Endothelial cell of umbilical vein (primary cell): ENCODE data around the gene ADCY9. TPM values are rescaled to one million over a fixed set of nuclear protein-coding genes. Genes with fewer than 3 reads are reported as not detected.

Experiments used
- BruUV-seq: library from RNA; stranded (reverse); fragments of 400-500 nt; replicated peaks from 2 replicates; lab custom pipeline; 2021; lab: Mats Ljungman, UMichigan
- CTCF ChIA-PET: fragments of 300-600, 350-600 bp; sonication (Branson Sonifier 250); formaldehyde crosslinking; loops from one replicate; lab custom pipeline; 2021; ENCODE audit warnings: antibody characterized with exemption, inconsistent platforms; lab: Charles Lee
- POLR2A ChIA-PET: fragments of 300-600, 350-600 bp; sonication (Branson Sonifier 250); formaldehyde crosslinking; loops from one replicate; lab custom pipeline; 2021; ENCODE audit warnings: antibody characterized with exemption, inconsistent platforms; lab: Charles Lee
- DNase-seq: peaks from one replicate; pipeline ENCODE4 v3.0.0-alpha.2; 2011; ENCODE audit warnings: low read depth, low spot score
- FAIRE-seq: peaks from 2 replicates; lab custom pipeline; 2011; peaks lifted over from hg19 to GRCh38; lab: Jason Lieb, UNC
- H2AFZ ChIP-seq: 2 replicates; pipeline ENCODE4 v1.6.0; 2012; ENCODE audit warnings: low read depth, low read length, control low read depth, inconsistent platforms
- H3K27ac ChIP-seq: 2 replicates; pipeline ENCODE4 v1.5.1; 2011; ENCODE audit warnings: low read depth, mild to moderate bottlenecking, control low read depth, low read length, moderate library complexity; ENCODE audit not compliant: insufficient read depth
- H3K27me3 ChIP-seq, 2 experiments: 2 replicates each; pipeline versions ENCODE4 v1.6.0 to v1.6.1; 2011; ENCODE audit warnings: low read length in 2 of 2, mixed read lengths in 1 of 2; ENCODE audit not compliant: control insufficient read depth in 2 of 2, insufficient read depth in 2 of 2
- H3K36me3 ChIP-seq, 2 experiments: 2 replicates in 1 of 2; 3 replicates in 1 of 2; pipeline ENCODE4 v1.5.1; 2011; ENCODE audit warnings: low read length in 2 of 2, mild to moderate bottlenecking in 1 of 2, moderate library complexity in 1 of 2; ENCODE audit not compliant: control insufficient read depth in 2 of 2, insufficient read depth in 2 of 2; ENCODE audit errors: extremely low read depth in 1 of 2
- H3K4me1 ChIP-seq: 3 replicates; pipeline ENCODE4 v1.5.1; 2011; ENCODE audit warnings: mild to moderate bottlenecking, low read length; ENCODE audit not compliant: control insufficient read depth, insufficient read depth; ENCODE audit errors: extremely low read depth
- H3K4me2 ChIP-seq: 2 replicates; pipeline ENCODE4 v1.6.1; 2011; ENCODE audit warnings: low read length, control low read depth, mixed read lengths; ENCODE audit not compliant: insufficient read depth
- H3K4me3 ChIP-seq, 3 experiments: fragments of 200-600 bp in 1 of 3; sonication (generic), shearing (Covaris generic) in 1 of 3; replicated peaks in 1 of 3; 2 replicates each; pipeline ENCODE4 v1.5.1; 2011 to 2016; ENCODE audit warnings: control low read depth in 3 of 3, low read length in 3 of 3, mild to moderate bottlenecking in 2 of 3, inconsistent platforms in 1 of 3, low read depth in 1 of 3, moderate library complexity in 1 of 3; ENCODE audit not compliant: insufficient read depth in 1 of 3
- H3K79me2 ChIP-seq: 2 replicates; pipeline ENCODE4 v1.6.0; 2012; ENCODE audit warnings: low read length, inconsistent platforms; ENCODE audit not compliant: control insufficient read depth, insufficient read depth
- H3K9ac ChIP-seq: replicated peaks from 2 replicates; pipeline ENCODE3; 2011; ENCODE audit warnings: low read length, control low read depth; ENCODE audit not compliant: insufficient read depth; ENCODE audit errors: extremely low read depth
- H3K9me1 ChIP-seq: replicated peaks from 3 replicates; pipeline ENCODE4 v1.6.0; 2011; ENCODE audit warnings: mild to moderate bottlenecking, low read length; ENCODE audit not compliant: control insufficient read depth, insufficient read depth; ENCODE audit errors: extremely low read depth
- H3K9me3 ChIP-seq: replicated peaks from 2 replicates; pipeline ENCODE4 v1.5.1; 2012; ENCODE audit warnings: low read length, inconsistent platforms; ENCODE audit not compliant: control insufficient read depth, insufficient read depth
- H4K20me1 ChIP-seq: replicated peaks from 2 replicates; pipeline ENCODE3; 2011; ENCODE audit warnings: mild to moderate bottlenecking, low read length; ENCODE audit not compliant: control insufficient read depth, insufficient read depth; ENCODE audit errors: extremely low read depth
- EZH2 ChIP-seq: IDR thresholded peaks from 2 replicates; pipeline ENCODE4 v1.6.1; 2012; ENCODE audit warnings: borderline replicate concordance, low read depth, mild to moderate bottlenecking, moderate library complexity, low read length, inconsistent platforms; ENCODE audit not compliant: severe bottlenecking
- FOS ChIP-seq: IDR thresholded peaks from 2 replicates; pipeline ENCODE4 v1.6.1; 2011; ENCODE audit warnings: mild to moderate bottlenecking, low read length, moderate library complexity, borderline replicate concordance; ENCODE audit not compliant: insufficient read depth
- GATA2 ChIP-seq: IDR thresholded peaks from 2 replicates; pipeline ENCODE4 v1.7.0; 2011; ENCODE audit warnings: low read depth, mild to moderate bottlenecking, moderate library complexity, mixed read lengths, low read length; ENCODE audit not compliant: insufficient read length, insufficient read depth
- JUN ChIP-seq: IDR thresholded peaks from 2 replicates; pipeline ENCODE4 v1.6.1; 2011; ENCODE audit warnings: borderline replicate concordance, low read depth; ENCODE audit not compliant: insufficient read length, insufficient read depth
- MAX ChIP-seq: IDR thresholded peaks from 2 replicates; pipeline ENCODE4 v1.6.1; 2011; ENCODE audit not compliant: insufficient read depth, insufficient read length
- MYC ChIP-seq: IDR thresholded peaks from one replicate; pipeline ENCODE4 v1.6.1; 2011; ENCODE audit warnings: mild to moderate bottlenecking, low read depth, low read length
- POLR2A ChIP-seq: IDR thresholded peaks from 2 replicates; pipeline ENCODE4 v1.6.1; 2012; ENCODE audit warnings: low read depth, mild to moderate bottlenecking, control low read depth, low read length
- POLR2AphosphoS5 ChIP-seq: IDR thresholded peaks from 2 replicates; pipeline ENCODE4 v1.6.1; 2012; ENCODE audit warnings: low read depth, mild to moderate bottlenecking, control low read depth, low read length, moderate library complexity; ENCODE audit not compliant: insufficient read depth
- dilution Hi-C: fragments of 300-500 bp; cut with MboI; formaldehyde crosslinking; loops from one replicate; pipeline ENCODE4 v1.15.0; 2019; ENCODE audit warnings: low sequenced_read_pairs; ENCODE audit not compliant: extremely low pct_ligation_motif_present
- intact Hi-C: fragments of 100-400 bp; cut with micrococcal nuclease; formaldehyde crosslinking; loops from one replicate; pipeline ENCODE4 v1.10.0; 2022
- polyA plus RNA-seq, 4 experiments: library from polyadenylated mRNA; depleted of rRNA in 3 of 4; stranded (reverse) in 3 of 4; unstranded in 1 of 4; fragments of >200 nt; gene quantifications; 2 replicates each; pipeline versions ENCODE4 v1.2.1 to v1.2.3, GENCODE V29; 2011 to 2012; ENCODE audit warnings: missing spikeins in 1 of 4
- total RNA-seq: library from RNA; stranded (reverse); gene quantifications from 2 replicates; pipeline ENCODE4 v1.2.3, GENCODE V29; 2021
- TF ChIP-seq, protein P1 (sequence below), 2 donors: IDR thresholded peaks; 1 replicate in 1 of 2; 2 replicates in 1 of 2; pipeline ENCODE4 v1.5.1; 2011; ENCODE audit warnings: low read length in 2 of 2, mild to moderate bottlenecking in 2 of 2, moderate library complexity in 2 of 2, control low read depth in 1 of 2, inconsistent platforms in 1 of 2, low read depth in 1 of 2; ENCODE audit not compliant: insufficient read depth in 1 of 2; ENCODE audit errors: extremely low read depth in 1 of 2

Gene ADCY9
- total and polyA plus RNA-seq, 2 donors (not counting 3 experiments of a cell fraction or from before 2014, with no cell fraction given) = 6.8 to 14.0 TPM

DNA sequence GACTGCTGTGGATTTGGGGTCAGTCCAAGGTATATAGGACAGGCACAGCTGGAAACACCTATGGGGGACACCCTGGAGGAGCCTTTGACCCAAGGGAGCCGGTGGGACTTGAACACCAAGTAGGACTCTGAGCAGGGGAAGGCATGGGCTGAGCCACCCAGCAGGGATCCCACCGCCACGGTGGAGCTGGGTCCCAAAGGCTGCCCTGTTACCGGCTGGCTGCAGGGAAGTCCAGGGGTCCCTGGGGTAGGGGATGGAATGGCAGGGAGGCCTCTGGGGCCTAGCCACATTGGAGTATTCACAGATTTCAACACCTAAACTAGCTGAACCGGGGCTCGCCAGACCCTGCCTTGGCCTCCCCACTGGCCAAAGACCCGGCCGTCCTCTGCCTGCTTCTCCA is 196.0 kb downstream of the ADCY9 start:
- H3K4me1 ChIP-seq = no peaks in the 10 kb centered on the region
- H3K36me3 ChIP-seq = no peaks in the 10 kb centered on the region
- H3K9me3 ChIP-seq = no peaks in the 10 kb centered on the region
- no peak overlapping the region for H3K9ac ChIP-seq
- no peaks in the 10 kb centered on the region for H3K9me1 ChIP-seq
- no peak overlapping the region for H3K4me2 ChIP-seq
- CTCF ChIA-PET = no interaction called here
- H3K27me3 ChIP-seq = peaks cover 0 to 3% of the 10 kb centered on the region in 2 experiments
- TF ChIP-seq MAX (no peak), POLR2A (no peak), MYC (no peak), GATA2 (no peak), EZH2 (no peak), JUN (no peak), POLR2AphosphoS5 (no peak), FOS (no peak)
- H3K27ac ChIP-seq = no peak overlapping the region
- POLR2A ChIA-PET = no interaction called here
- no peak for DNase-seq
- H3K4me3 ChIP-seq = no peak overlapping the region
- dilution Hi-C loops (no loop called here), intact Hi-C loops (no loop called here)
- no TSS peak for BruUV-seq
- no peak overlapping the region for H2AFZ ChIP-seq
- no peaks in the 10 kb centered on the region for H4K20me1 ChIP-seq
- no peaks in the 10 kb centered on the region for H3K79me2 ChIP-seq
- FAIRE-seq = no peak

DNA sequence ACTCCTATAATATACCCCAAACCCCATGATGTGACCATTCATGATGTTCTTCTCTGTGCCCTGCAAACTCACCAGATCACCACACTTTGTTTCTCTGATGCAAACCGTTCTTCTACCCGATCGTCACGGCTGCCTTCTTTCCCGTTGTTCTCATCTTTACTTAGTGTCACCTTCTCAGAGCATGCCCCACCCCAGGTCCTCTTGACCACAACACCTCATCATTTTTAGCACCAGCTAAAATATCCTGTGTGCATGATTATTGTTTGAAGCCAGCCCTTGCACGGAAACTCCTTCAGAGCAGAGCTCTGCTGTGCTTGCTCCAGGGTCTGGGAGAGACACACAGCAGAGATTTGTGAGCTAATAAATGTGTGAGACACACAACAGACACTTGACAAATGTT is 196.8 kb downstream of the ADCY9 start:
- intact Hi-C loops = no loop called here
- TF ChIP-seq POLR2AphosphoS5 = no peak
- TF ChIP-seq, protein P1, sequence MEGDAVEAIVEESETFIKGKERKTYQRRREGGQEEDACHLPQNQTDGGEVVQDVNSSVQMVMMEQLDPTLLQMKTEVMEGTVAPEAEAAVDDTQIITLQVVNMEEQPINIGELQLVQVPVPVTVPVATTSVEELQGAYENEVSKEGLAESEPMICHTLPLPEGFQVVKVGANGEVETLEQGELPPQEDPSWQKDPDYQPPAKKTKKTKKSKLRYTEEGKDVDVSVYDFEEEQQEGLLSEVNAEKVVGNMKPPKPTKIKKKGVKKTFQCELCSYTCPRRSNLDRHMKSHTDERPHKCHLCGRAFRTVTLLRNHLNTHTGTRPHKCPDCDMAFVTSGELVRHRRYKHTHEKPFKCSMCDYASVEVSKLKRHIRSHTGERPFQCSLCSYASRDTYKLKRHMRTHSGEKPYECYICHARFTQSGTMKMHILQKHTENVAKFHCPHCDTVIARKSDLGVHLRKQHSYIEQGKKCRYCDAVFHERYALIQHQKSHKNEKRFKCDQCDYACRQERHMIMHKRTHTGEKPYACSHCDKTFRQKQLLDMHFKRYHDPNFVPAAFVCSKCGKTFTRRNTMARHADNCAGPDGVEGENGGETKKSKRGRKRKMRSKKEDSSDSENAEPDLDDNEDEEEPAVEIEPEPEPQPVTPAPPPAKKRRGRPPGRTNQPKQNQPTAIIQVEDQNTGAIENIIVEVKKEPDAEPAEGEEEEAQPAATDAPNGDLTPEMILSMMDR (IDR thresholded peaks at IDR 0.05; ENCODE audit: extremely low read depth in 1 of 2, insufficient read depth in 1 of 2, low read depth in 1 of 2, low read length in 2 of 2) = no peak
- no peak for TF ChIP-seq MAX
- TF ChIP-seq FOS = no peak
- no peak for TF ChIP-seq GATA2
- TF ChIP-seq MYC = no peak
- no peak for TF ChIP-seq JUN
- TF ChIP-seq POLR2A = no peak
- TF ChIP-seq EZH2 = no peak
- Histone ChIP-seq H3K79me2 (no peaks in the 10 kb centered on the region), H3K9me3 (no peaks in the 10 kb centered on the region), H3K9ac (no peak overlapping the region), H3K4me3 (no peak overlapping the region), H4K20me1 (no peaks in the 10 kb centered on the region), H2AFZ (no peak overlapping the region), H3K36me3 (no peaks in the 10 kb centered on the region), H3K27ac (no peak overlapping the region), H3K4me2 (no peak overlapping the region), H3K9me1 (no peaks in the 10 kb centered on the region), H3K4me1 (no peaks in the 10 kb centered on the region), H3K27me3 (peaks cover 0 to 3% of the 10 kb centered on the region in 2 experiments)
- dilution Hi-C loops = no loop called here
- DNase-seq = no peak
- FAIRE-seq = no peak
- POLR2A ChIA-PET = no interaction called here
- CTCF ChIA-PET = no interaction called here
- BruUV-seq = no TSS peak
